Measurements from ENCODE around the gene MATK. TPM values are rescaled to one million over a fixed set of nuclear protein-coding genes. Genes with fewer than 3 reads are reported as not detected.

MATK gene
- total RNA-seq, 4 donors from 2014 or later: 0.74 to 29.3 (median 3.3) TPM

DNA sequence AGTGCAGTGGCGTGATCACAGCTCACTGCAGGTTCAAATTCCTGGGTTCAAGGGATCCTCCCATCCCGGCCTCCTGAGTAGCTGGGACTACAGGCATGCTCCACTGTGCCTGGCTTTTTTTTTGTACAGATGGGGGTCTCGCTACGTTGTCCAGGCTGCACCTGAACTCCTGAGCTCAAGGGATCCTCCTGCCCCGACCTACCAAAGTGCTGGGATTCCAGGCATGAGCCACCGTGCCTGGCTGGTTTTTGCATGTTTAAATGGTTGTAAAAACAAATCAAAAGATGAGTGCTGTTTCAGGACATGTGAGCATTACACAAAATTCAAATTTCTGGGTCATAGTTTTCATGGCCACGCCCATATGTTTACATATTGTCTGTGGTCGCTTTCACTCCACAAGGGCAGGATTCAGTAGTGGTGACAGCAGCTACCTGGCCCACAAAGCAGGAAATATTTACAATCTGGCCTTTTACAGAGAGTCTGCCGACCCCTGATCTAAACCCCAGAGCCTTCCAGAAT is 5.3 kb downstream of the MATK start:
- DNase-seq (ENCODE audit: low spot score): no peak
- TF ChIP-seq, protein P1, sequence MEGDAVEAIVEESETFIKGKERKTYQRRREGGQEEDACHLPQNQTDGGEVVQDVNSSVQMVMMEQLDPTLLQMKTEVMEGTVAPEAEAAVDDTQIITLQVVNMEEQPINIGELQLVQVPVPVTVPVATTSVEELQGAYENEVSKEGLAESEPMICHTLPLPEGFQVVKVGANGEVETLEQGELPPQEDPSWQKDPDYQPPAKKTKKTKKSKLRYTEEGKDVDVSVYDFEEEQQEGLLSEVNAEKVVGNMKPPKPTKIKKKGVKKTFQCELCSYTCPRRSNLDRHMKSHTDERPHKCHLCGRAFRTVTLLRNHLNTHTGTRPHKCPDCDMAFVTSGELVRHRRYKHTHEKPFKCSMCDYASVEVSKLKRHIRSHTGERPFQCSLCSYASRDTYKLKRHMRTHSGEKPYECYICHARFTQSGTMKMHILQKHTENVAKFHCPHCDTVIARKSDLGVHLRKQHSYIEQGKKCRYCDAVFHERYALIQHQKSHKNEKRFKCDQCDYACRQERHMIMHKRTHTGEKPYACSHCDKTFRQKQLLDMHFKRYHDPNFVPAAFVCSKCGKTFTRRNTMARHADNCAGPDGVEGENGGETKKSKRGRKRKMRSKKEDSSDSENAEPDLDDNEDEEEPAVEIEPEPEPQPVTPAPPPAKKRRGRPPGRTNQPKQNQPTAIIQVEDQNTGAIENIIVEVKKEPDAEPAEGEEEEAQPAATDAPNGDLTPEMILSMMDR (IDR thresholded peaks at IDR 0.05): no peak
- no peak for ATAC-seq (ENCODE audit: low FRiP score)

DNA sequence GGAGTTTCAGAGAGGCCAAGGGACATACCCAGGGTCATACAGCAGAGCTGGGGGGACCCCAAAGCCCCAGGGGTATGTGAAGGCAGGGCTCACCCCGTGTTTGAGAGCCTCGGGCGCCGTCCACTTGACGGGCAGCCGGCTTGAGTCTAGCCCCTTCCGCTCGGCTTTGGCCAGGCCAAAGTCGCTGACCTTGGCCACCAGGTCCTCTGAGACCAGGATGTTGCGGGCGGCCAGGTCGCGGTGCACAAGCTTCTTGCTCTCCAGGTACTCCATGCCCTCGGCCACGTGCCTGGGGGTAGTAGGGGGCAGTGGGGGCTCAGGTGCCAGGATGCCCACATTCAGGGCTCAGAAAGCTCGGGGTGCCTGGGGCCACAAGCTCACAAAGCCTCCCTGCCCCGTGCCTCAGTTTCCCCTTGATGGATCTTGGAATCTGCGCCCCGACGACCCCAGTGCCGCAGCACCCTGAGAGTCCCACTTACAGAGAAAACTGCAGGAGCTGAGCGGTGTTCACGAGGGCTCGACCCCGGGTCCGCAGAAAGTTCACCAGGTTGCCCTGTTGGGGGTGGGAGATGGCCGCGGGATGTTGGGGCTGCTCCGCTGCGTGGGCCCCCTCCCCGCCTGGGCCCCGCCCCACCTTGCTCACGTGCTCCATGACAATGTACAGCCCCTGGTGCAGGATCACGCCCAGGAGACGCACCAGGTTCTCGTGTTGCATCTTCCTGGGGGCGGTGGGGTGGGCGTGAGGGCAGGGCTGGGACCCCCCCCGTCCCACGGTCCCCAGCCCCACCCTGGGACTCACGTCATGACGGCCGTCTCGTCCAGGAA is 7.1 kb downstream of the MATK start:
- ATAC-seq (ENCODE audit: low FRiP score) (no peak), DNase-seq (ENCODE audit: low spot score) (no peak)
- TF ChIP-seq, protein P1 (IDR thresholded peaks at IDR 0.05): no peak

DNA sequence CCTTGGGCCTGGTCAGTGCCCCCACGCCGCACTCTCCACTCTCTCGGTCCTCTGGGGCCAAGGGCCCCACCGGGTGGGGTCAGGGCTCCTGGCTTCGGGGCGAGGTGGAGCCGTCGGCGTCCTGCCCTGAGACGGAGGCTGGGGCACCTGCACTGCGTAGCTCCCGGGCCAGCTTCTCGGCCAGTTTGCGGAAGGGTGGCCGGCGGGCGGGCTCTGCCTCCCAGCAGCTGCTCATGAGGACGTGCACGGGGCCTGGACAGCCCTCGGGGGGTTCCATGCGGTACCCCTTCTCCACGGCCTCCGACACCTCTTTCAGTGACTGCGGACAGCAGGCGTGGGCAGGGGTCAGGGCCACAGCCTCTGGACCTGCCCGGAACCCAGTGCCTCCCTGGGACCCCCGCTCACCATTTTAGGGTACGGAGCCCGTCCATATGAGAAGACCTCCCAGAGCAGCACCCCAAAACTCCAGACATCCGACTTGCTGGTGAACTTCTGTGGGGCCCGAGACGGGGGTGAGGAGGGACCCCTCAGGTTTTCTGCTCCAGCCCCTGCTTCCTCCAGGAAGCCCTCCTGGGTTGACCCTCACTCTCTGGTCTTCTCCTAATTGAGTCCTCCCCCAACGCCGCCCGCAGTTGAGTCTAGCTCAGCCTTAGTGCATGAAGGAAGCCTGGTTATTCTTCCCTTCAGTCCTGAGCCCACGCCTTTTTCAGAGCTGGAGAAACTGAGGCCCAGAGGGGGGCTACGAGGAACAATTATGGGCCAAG is 7.9 kb downstream of the MATK start:
- ATAC-seq (ENCODE audit: low FRiP score): no peak
- TF ChIP-seq, protein P1 (IDR thresholded peaks at IDR 0.05): no peak
- DNase-seq (ENCODE audit: low spot score): no peak

DNA sequence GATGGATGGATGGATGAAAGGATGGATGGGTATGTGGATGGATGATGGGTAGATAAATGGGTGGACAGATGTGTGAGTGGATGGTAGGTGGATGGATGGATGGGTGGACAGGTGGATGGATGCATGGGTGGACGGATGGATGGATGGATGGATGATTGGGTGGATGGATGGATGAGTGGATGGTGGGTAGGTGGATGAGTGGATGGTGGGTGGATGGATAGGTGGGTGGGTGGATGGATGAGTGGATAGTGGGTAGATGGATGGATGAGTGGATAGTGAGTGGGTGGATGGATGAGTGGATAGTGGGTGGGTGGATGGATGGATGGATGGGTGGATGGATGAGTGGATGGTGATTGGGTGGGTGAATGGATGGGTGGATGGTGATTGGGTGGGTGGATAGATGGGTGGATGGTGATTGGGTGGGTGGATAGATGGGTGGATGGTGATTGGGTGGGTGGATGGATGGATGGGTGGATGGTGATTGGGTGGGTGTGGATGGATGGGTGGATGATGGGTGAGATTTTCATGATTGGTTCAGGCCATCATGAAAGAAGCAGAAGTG is 9.6 kb downstream of the MATK start:
- TF ChIP-seq, protein P1 (IDR thresholded peaks at IDR 0.05): no peak
- DNase-seq (ENCODE audit: low spot score): no peak
- ATAC-seq (ENCODE audit: low FRiP score): no peak

DNA sequence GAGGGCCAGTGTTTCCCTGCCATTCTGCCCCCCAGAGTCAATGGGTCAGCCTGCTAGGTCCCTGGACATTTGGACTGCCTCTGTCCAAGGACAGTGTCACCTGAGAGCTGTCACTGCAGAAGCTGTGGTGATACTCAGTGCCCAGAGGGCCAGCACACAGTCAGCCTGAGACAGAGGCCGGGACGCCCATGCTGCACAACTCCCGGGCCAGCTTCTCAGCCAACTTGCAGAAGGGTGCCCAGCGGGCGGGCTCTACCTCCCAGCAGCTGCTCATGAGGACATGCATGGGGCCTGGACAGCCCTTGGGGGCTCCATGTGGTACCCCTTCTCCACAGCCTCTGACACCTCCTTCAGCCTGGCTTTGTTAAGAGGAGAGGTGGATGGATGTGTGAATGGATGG is 10.3 kb downstream of the MATK start:
- TF ChIP-seq, protein P1 (IDR thresholded peaks at IDR 0.05): no peak
- ATAC-seq (ENCODE audit: low FRiP score) (no peak), DNase-seq (ENCODE audit: low spot score) (no peak)

DNA sequence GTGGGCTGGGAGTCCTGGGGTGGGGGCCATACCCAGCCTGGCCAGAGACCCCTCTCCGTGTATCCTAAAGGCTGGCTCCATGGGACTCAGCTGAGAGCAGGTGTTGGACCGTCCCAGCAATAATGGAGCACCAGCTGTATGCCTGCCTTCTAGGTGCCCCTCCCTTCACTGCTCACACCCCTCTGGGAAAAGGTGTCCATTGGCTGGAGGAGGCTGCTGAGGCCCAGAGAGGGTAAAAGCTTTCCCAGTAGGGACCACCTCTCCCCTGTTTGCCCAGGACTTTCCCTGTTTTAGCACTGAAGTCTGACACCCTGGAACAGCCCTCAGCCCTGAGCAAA is 10.8 kb downstream of the MATK start:
- no peak for ATAC-seq (ENCODE audit: low FRiP score)
- TF ChIP-seq, protein P1 (IDR thresholded peaks at IDR 0.05): no peak
- no peak for DNase-seq (ENCODE audit: low spot score)

Measured in omental fat pad (tissue), 4 donors.